Thyroid gland (tissue), 4 donors: ENCODE results near the gene ABCB1. TPM values are rescaled to one million over a fixed set of nuclear protein-coding genes. Genes with fewer than 3 reads are reported as not detected.

Source experiments
- DNase-seq, 2 donors: peaks; one replicate each; pipeline ENCODE4 v3.0.0-alpha.2; 2019
- H3K27ac ChIP-seq, 3 donors: fragments of 200-600 bp; sonication (generic); 1 replicate in 2 of 3; 2 replicates in 1 of 3; pipeline ENCODE4 v1.5.1; 2016 to 2019; ENCODE audit warnings: mild to moderate bottlenecking in 1 of 3, moderate library complexity in 1 of 3
- H3K27me3 ChIP-seq: fragments of 200-600 bp; sonication (generic); one replicate; pipeline ENCODE4 v1.5.1; 2019
- H3K36me3 ChIP-seq, 2 donors: fragments of 200-600 bp; sonication (generic); one replicate each; pipeline ENCODE4 v1.5.1; 2016 to 2019
- H3K4me1 ChIP-seq, 2 donors: fragments of 200-600 bp; sonication (generic); one replicate each; pipeline ENCODE4 v1.5.1; 2017 to 2019
- H3K4me3 ChIP-seq, 3 donors: fragments of 200-600 bp; sonication (generic); replicated peaks in 1 of 3; 1 replicate in 2 of 3; 2 replicates in 1 of 3; pipeline ENCODE4 v1.5.1; 2016; ENCODE audit warnings: mild to moderate bottlenecking in 1 of 3
- H3K9me3 ChIP-seq: fragments of 200-600 bp; sonication (generic); one replicate; pipeline ENCODE4 v1.5.1; 2017
- POLR2A ChIP-seq, 2 donors: fragments of 450-650 bp; IDR thresholded peaks; one replicate each; pipeline ENCODE4 v1.6.1; 2017; ENCODE audit warnings: antibody characterized with exemption in 2 of 2, mild to moderate bottlenecking in 2 of 2, moderate library complexity in 1 of 2
- WGBS, 2 donors: methylation state at CpG; one replicate each; pipeline ENCODE4 v1.1.5; 2017; 5-methylcytosine and 5-hydroxymethylcytosine counted together
- intact Hi-C: fragments of 100-400 bp; cut with DNase I; formaldehyde crosslinking; loops from one replicate; pipeline ENCODE4 v1.15.1; 2023
- total RNA-seq, 4 donors: library from RNA; depleted of rRNA; stranded (reverse); fragments of >200 nt; gene quantifications; one replicate each; pipeline ENCODE4 v1.2.3, GENCODE V29; 2016
- TF ChIP-seq, protein P1 (sequence below), 6 experiments: fragments of 200-600 bp in 3 of 6; fragments of 450-650 bp in 3 of 6; sonication (generic) in 3 of 6; IDR thresholded peaks; one replicate each; pipeline ENCODE4 v1.5.1; 2016 to 2019; ENCODE audit warnings: antibody characterized with exemption in 6 of 6, mild to moderate bottlenecking in 2 of 6, inconsistent platforms in 1 of 6, moderate library complexity in 1 of 6

The ABCB1 gene
- total RNA-seq, 4 donors from 2014 or later: 2.7 to 5.9 (median 4.4) TPM

DNA sequence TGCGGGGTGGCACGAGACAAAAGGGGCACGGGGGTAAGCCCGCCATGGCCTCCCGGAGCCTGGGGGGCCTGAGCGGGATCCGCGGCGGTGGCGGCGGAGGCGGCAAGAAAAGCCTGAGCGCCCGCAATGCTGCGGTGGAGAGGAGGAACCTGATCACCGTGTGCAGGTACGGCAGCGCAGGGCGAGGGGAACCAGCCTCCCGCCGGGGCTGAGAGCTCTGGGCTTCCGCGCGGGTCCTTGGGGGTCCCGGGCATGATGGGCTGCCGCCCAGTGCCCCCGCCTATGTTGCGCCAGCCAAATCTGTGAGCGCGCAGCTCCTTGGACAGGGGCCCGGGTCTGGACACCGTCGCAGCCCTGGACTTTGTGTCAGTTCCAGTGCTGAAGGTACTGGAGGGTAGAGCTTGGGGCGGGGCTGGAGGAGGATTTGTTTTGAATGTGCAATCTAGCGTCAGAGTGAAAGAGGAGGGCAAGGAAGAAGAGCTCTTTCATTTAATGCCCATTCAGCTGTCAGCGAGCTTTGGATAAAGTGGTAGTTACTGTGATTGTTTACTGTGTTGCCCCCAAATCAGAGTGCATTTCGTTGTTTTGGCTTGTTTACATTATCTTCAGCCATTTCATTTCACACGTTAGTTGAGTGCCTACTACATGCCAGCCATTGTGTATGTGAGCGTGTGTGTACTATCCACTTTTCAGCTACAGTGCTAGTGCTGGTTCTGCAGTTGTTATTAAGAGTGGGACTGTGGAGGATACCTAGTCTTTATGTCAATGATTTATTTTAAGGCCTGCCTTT lies 28.3 kb upstream of the ABCB1 start:
- Histone ChIP-seq H3K27ac (no peak overlapping the region), H3K36me3 (no peaks in the 10 kb centered on the region), H3K4me1 (peaks cover 0 to 6% of the 10 kb centered on the region in 2 donors), H3K9me3 (no peaks in the 10 kb centered on the region), H3K27me3 (no peaks in the 10 kb centered on the region), H3K4me3 (peak overlapping the region; percentile 59 to 80 (median 65))
- no peak for TF ChIP-seq POLR2A (IDR thresholded peaks at IDR 0.05)
- TF ChIP-seq, protein P1, sequence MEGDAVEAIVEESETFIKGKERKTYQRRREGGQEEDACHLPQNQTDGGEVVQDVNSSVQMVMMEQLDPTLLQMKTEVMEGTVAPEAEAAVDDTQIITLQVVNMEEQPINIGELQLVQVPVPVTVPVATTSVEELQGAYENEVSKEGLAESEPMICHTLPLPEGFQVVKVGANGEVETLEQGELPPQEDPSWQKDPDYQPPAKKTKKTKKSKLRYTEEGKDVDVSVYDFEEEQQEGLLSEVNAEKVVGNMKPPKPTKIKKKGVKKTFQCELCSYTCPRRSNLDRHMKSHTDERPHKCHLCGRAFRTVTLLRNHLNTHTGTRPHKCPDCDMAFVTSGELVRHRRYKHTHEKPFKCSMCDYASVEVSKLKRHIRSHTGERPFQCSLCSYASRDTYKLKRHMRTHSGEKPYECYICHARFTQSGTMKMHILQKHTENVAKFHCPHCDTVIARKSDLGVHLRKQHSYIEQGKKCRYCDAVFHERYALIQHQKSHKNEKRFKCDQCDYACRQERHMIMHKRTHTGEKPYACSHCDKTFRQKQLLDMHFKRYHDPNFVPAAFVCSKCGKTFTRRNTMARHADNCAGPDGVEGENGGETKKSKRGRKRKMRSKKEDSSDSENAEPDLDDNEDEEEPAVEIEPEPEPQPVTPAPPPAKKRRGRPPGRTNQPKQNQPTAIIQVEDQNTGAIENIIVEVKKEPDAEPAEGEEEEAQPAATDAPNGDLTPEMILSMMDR (IDR thresholded peaks at IDR 0.05): no peak
- DNase-seq: peak; percentile 53 to 57
- intact Hi-C loops: no loop called here
- 12 to 21% methylated on average over 14 to 19 of the region's 39 CpGs for WGBS, 2 donors

DNA sequence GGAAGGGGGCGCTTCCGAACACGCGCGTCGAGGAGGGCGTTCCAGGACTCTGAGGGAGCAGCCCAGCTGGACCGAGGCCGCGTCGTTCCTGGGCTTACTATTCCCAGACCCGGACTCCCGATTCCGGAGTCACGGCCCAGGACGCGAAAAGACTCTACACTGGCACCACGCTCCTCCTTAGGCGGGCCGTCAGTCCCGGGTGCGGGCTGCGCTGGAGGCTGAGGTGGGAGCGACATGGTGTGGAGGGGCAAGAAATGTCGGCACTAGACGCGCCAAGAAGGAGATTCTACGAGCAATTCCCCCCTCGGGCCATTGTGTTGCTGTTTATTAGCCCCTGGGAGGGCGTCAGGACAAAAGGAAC lies 26.9 kb upstream of the ABCB1 start:
- 7 to 12% methylated on average over 7 to 15 of the region's 30 CpGs for WGBS, 2 donors
- no peaks in the 10 kb centered on the region for H3K9me3 ChIP-seq
- intact Hi-C loops: no loop called here
- no peak for TF ChIP-seq POLR2A (IDR thresholded peaks at IDR 0.05)
- TF ChIP-seq, protein P1 (IDR thresholded peaks at IDR 0.05): no peak
- H3K36me3 ChIP-seq: no peaks in the 10 kb centered on the region
- H3K27me3 ChIP-seq: no peaks in the 10 kb centered on the region
- no peak overlapping the region for H3K27ac ChIP-seq
- H3K4me3 ChIP-seq: peak overlapping the region; percentile 59 to 80 (median 65)
- peak; percentile 8 to 15 for DNase-seq
- H3K4me1 ChIP-seq: peaks cover 0 to 6% of the 10 kb centered on the region in 2 donors

DNA sequence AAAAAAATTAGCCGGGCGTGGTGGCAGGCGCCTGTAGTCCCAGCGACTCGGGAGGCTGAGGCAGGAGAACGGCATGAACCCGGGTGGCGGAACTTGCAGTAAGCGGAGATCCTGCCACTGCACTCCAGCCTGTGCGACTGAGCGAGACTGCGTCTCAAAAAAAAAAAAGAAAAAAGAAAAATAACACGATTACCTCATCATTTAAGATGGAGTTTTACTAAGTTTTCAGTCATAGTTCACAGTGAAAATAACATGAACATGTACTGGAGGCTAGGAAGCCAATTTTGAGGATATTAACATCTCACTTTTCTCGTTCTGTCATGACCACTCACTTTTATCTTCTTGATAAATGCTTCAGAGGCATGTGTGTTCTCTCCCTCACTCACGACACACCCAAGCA lies 24.4 kb upstream of the ABCB1 start:
- Histone ChIP-seq H3K27me3 (no peaks in the 10 kb centered on the region), H3K27ac (no peak overlapping the region), H3K4me3 (no peak overlapping the region), H3K36me3 (no peaks in the 10 kb centered on the region), H3K9me3 (no peaks in the 10 kb centered on the region), H3K4me1 (peaks cover 0 to 6% of the 10 kb centered on the region in 2 donors)
- no peak for DNase-seq
- intact Hi-C loops: no loop called here
- TF ChIP-seq POLR2A (IDR thresholded peaks at IDR 0.05): no peak
- TF ChIP-seq, protein P1 (IDR thresholded peaks at IDR 0.05): no peak
- 87 to 89% methylated on average over 15 of the region's 15 CpGs for WGBS, 2 donors

DNA sequence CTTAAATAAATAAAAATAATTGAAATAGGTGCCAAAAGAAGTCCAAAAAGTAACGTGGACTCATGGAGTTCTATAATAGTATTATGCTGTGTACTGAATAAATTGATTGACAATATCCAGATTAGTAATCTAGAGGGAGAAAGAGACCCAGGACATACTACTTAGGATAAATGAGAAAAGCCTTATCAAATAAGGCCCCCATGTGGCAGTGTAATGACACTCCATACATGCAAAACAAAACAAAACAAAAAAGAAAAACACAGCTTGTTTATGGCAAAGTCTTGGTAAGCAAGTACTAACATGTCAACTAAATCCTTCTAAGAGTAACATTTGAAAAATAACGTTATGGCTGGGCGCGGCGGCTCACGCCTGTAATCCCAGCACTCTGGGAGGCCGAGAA lies 23.9 kb upstream of the ABCB1 start:
- H3K4me1 ChIP-seq: peaks cover 0 to 6% of the 10 kb centered on the region in 2 donors
- WGBS, 2 donors: 86 to 87% methylated on average over 7 of the region's 7 CpGs

DNA sequence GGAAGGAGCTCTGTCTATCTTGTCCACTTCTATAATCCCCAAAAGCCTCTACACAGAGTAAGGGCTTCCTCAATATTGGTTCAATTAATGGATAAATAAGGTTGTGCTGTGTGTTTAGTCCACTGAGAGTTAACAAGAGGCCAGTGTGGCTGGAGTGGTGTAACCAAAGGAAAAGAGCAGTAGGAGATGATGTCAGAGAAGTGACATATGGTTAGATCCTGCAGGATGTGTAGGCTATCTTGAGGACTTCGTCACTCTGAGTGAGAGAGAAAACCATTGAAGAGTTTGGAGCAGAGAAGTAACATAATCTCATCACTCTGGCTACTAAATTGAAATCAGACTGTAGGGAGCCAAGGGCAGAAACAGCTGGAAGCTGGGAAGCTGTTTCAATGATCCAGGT lies 14.5 kb upstream of the ABCB1 start:
- no peak overlapping the region for H3K27ac ChIP-seq
- H3K36me3 ChIP-seq: no peaks in the 10 kb centered on the region
- intact Hi-C loops: no loop called here
- no peaks in the 10 kb centered on the region for H3K27me3 ChIP-seq
- DNase-seq: no peak
- no peak overlapping the region for H3K4me3 ChIP-seq
- H3K9me3 ChIP-seq: no peaks in the 10 kb centered on the region
- TF ChIP-seq, protein P1 (IDR thresholded peaks at IDR 0.05): no peak
- no peak for TF ChIP-seq POLR2A (IDR thresholded peaks at IDR 0.05)
- no peaks in the 10 kb centered on the region for H3K4me1 ChIP-seq
- 71 to 78% methylated on average over 1 of the region's 1 CpG for WGBS, 2 donors

More for the DNA sequence above, 23.9 kb upstream of the ABCB1 start:
- no peaks in the 10 kb centered on the region for H3K36me3 ChIP-seq
- H3K4me3 ChIP-seq: no peak overlapping the region
- no peak for DNase-seq
- H3K27ac ChIP-seq: no peak overlapping the region
- no peaks in the 10 kb centered on the region for H3K9me3 ChIP-seq
- TF ChIP-seq POLR2A (IDR thresholded peaks at IDR 0.05): no peak
- TF ChIP-seq, protein P1 (IDR thresholded peaks at IDR 0.05): no peak
- H3K27me3 ChIP-seq: no peaks in the 10 kb centered on the region
- intact Hi-C loops: no loop called here
